Measurements from ENCODE around the gene CAAP1. TPM values are rescaled to one million over a fixed set of nuclear protein-coding genes. Genes with fewer than 3 reads are reported as not detected.

CAAP1 gene
- total RNA-seq, 2 donors from 2014 or later: 25.1 to 41.6 TPM

GRCh38 chr9:26913138-26913668 is 20.6 kb upstream of the CAAP1 start:
- Mint-ChIP-seq H3K27me3 (ENCODE audit: insufficient read depth) (no peaks in the 10 kb centered on the region), H3K27ac (no peak overlapping the region), H3K9me3 (no peaks in the 10 kb centered on the region), H3K36me3 (ENCODE audit: low read depth) (peaks cover 41% of the 10 kb centered on the region), H3K4me1 (no peaks in the 10 kb centered on the region), H3K4me3 (no peak overlapping the region)
- 89 to 94% methylated on average over 2 of the region's 2 CpGs for WGBS, 2 experiments (ENCODE audit: insufficient coverage in 1 of 2, insufficient read length in 1 of 2)
- H3K27me3 ChIP-seq (ENCODE audit: control insufficient read depth, insufficient read depth, low read length, poor library complexity, severe bottlenecking): no peaks in the 10 kb centered on the region
- no peak overlapping the region for H3K4me3 ChIP-seq (ENCODE audit: low read length)
- H3K4me1 ChIP-seq (ENCODE audit: control insufficient read depth, insufficient read depth, low read length): no peaks in the 10 kb centered on the region
- peaks cover 72% of the 10 kb centered on the region for H3K36me3 ChIP-seq (ENCODE audit: control insufficient read depth, insufficient read depth, low read length)
- H3K9me3 ChIP-seq (ENCODE audit: control insufficient read depth, low read length): no peaks in the 10 kb centered on the region
- no peak overlapping the region for H3K27ac ChIP-seq (ENCODE audit: low read depth, low read length)
- DNase-seq: no peak
- no peak for TF ChIP-seq CTCF (conservative IDR thresholded peaks at IDR 0.05)
- H3K9ac ChIP-seq (ENCODE audit: extremely low read depth, low read length, poor library complexity, severe bottlenecking): no peak overlapping the region

DNA sequence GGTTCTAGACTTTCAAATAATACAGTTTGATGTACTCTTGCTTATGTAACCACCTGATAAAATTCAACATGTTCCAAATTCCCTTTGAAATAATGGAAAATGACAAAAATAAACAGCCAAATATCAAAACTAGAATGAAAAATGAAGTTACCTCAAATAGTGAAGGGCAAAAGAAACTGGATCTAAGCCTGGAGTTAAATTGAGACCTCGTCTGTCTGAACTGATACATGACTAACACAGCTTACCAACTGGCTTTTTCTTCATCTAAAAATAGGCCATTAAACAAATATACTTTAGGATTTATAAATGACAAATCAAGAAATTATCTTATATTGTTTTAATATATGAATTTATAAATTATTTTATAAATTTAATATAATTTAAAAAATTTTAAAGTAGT is 12.1 kb upstream of the CAAP1 start:
- peaks cover 53% of the 10 kb centered on the region for H3K36me3 ChIP-seq (ENCODE audit: control insufficient read depth, insufficient read depth, low read length)
- no peaks in the 10 kb centered on the region for H3K27me3 ChIP-seq (ENCODE audit: control insufficient read depth, insufficient read depth, low read length, poor library complexity, severe bottlenecking)
- 96% methylated on average over 1 of the region's 1 CpG; no CpG with 5 or more reads in 1 of the 2 experiments for WGBS, 2 experiments (ENCODE audit: insufficient coverage in 1 of 2, insufficient read length in 1 of 2)
- no peak for TF ChIP-seq CTCF (conservative IDR thresholded peaks at IDR 0.05)
- Mint-ChIP-seq H3K27me3 (ENCODE audit: insufficient read depth) (no peaks in the 10 kb centered on the region), H3K27ac (no peak overlapping the region), H3K9me3 (no peaks in the 10 kb centered on the region), H3K36me3 (ENCODE audit: low read depth) (peaks cover 47% of the 10 kb centered on the region), H3K4me3 (no peak overlapping the region), H3K4me1 (no peaks in the 10 kb centered on the region)
- H3K9me3 ChIP-seq (ENCODE audit: control insufficient read depth, low read length): no peaks in the 10 kb centered on the region
- no peak overlapping the region for H3K4me3 ChIP-seq (ENCODE audit: low read length)
- H3K9ac ChIP-seq (ENCODE audit: extremely low read depth, low read length, poor library complexity, severe bottlenecking): no peak overlapping the region
- no peaks in the 10 kb centered on the region for H3K4me1 ChIP-seq (ENCODE audit: control insufficient read depth, insufficient read depth, low read length)
- H3K27ac ChIP-seq (ENCODE audit: low read depth, low read length): no peak overlapping the region
- DNase-seq: no peak

GRCh38 chr9:26904070-26904469 is 11.5 kb upstream of the CAAP1 start:
- TF ChIP-seq CTCF (conservative IDR thresholded peaks at IDR 0.05): no peak
- no peak overlapping the region for H3K4me3 Mint-ChIP-seq
- Histone ChIP-seq H3K4me3 (ENCODE audit: low read length) (no peak overlapping the region), H3K27ac (ENCODE audit: low read depth, low read length) (no peak overlapping the region), H3K4me1 (ENCODE audit: control insufficient read depth, insufficient read depth, low read length) (no peaks in the 10 kb centered on the region), H3K27me3 (ENCODE audit: control insufficient read depth, insufficient read depth, low read length, poor library complexity, severe bottlenecking) (no peaks in the 10 kb centered on the region), H3K9ac (ENCODE audit: extremely low read depth, low read length, poor library complexity, severe bottlenecking) (no peak overlapping the region), H3K36me3 (ENCODE audit: control insufficient read depth, insufficient read depth, low read length) (peaks cover 47% of the 10 kb centered on the region), H3K9me3 (ENCODE audit: control insufficient read depth, low read length) (no peaks in the 10 kb centered on the region)
- H3K27ac Mint-ChIP-seq: no peak overlapping the region
- peaks cover 42% of the 10 kb centered on the region for H3K36me3 Mint-ChIP-seq (ENCODE audit: low read depth)
- no peaks in the 10 kb centered on the region for H3K4me1 Mint-ChIP-seq
- no peak for DNase-seq
- no peaks in the 10 kb centered on the region for H3K27me3 Mint-ChIP-seq (ENCODE audit: insufficient read depth)
- H3K9me3 Mint-ChIP-seq: no peaks in the 10 kb centered on the region
- WGBS, 2 experiments (ENCODE audit: insufficient coverage in 1 of 2, insufficient read length in 1 of 2): 94 to 100% methylated on average over 2 to 3 of the region's 3 CpGs
